ENCODE results near the gene CDK17. TPM values are rescaled to one million over a fixed set of nuclear protein-coding genes. Genes with fewer than 3 reads are reported as not detected.

The CDK17 gene
- total and polyA plus RNA-seq, 10 donors = 12.9 to 108 (median 66.4) TPM

DNA sequence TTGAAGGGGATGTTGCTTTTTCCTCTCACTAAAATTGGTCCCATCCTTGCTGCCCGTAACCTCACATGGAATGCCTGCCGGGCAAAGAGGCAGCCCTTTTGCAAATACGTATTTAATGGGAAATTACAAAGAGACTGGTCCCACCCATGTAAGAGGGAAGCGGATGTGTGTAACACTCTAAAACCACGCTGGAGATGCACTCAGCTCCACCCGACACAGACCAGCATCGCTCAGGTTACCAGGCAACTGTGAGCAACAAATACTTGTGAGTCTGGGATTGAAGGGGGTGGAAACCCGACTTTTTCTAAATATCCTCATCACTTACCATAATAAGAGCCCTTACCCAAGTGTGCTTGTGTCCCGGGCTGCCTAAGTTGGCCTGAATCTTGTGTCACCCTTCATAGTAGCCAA lies 158.4 kb downstream of the CDK17 start:
- Histone ChIP-seq H3K27ac (peak overlapping the region in 7 of 8 donors; percentile 3 to 80 (median 65)), H3K27me3 (replicated peaks in 1 of 7) (no peaks in the 10 kb centered on the region), H3K36me3 (peaks cover under 1 to 38% (median 5%) of the 10 kb centered on the region in 6 donors), H3K4me1 (peaks cover 7 to 85% (median 58%) of the 10 kb centered on the region in 6 donors), H3K9me3 (no peaks in the 10 kb centered on the region), H3K4me3 (peak overlapping the region in 1 of 8 donors; percentile 36)
- 36 to 58% (median 50%) methylated on average over 9 of the region's 9 CpGs for WGBS, 5 donors
- intact Hi-C loops (cut with DNase I; ENCODE audit: low total_unique reads) = no loop called here
- peak; percentile 71 for DNase-seq
- TF ChIP-seq POLR2A (IDR thresholded peaks at IDR 0.05) (no peak), POLR2AphosphoS5 (IDR thresholded peaks at IDR 0.05) (peak in 1 of 3 donors; percentile 40)

DNA sequence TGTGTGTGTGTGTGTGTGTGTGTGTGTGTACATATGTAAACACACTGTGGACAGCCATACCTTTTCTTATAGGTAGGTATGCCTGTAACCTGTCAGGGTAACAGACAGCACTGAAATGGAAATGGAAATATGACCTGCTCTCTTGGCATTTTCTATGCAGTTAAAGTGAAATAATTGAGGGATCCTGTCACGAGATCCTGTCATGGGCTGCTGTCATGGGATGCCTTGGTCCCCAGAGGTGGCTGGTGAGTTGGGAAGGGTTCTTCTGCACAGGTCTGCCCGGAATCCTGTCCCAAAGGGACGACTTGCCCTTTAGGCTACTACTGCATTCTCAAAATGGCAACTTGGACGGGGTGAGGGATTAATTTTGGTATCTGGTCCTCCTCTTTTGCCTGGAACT lies 158.8 kb downstream of the CDK17 start:
- Histone ChIP-seq H3K4me1 (peaks cover 7 to 89% (median 61%) of the 10 kb centered on the region in 6 donors), H3K27me3 (replicated peaks in 1 of 7) (no peaks in the 10 kb centered on the region), H3K9me3 (no peaks in the 10 kb centered on the region), H3K4me3 (peak overlapping the region in 1 of 8 donors; percentile 36), H3K36me3 (peaks cover 0 to 38% (median 2%) of the 10 kb centered on the region in 6 donors), H3K27ac (peak overlapping the region in 6 of 8 donors; percentile 22 to 80 (median 65))
- 73 to 91% (median 86%) methylated on average over 4 of the region's 4 CpGs for WGBS, 5 donors
- TF ChIP-seq, protein P1, sequence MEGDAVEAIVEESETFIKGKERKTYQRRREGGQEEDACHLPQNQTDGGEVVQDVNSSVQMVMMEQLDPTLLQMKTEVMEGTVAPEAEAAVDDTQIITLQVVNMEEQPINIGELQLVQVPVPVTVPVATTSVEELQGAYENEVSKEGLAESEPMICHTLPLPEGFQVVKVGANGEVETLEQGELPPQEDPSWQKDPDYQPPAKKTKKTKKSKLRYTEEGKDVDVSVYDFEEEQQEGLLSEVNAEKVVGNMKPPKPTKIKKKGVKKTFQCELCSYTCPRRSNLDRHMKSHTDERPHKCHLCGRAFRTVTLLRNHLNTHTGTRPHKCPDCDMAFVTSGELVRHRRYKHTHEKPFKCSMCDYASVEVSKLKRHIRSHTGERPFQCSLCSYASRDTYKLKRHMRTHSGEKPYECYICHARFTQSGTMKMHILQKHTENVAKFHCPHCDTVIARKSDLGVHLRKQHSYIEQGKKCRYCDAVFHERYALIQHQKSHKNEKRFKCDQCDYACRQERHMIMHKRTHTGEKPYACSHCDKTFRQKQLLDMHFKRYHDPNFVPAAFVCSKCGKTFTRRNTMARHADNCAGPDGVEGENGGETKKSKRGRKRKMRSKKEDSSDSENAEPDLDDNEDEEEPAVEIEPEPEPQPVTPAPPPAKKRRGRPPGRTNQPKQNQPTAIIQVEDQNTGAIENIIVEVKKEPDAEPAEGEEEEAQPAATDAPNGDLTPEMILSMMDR (IDR thresholded peaks at IDR 0.05 in 8 of 11, conservative IDR thresholded peaks at IDR 0.05 in 3 of 11) = no peak
- TF ChIP-seq POLR2AphosphoS5 (IDR thresholded peaks at IDR 0.05) = no peak
- no peak for TF ChIP-seq POLR2A (IDR thresholded peaks at IDR 0.05)
- DNase-seq = peak; percentile 51
- intact Hi-C loops (cut with DNase I; ENCODE audit: low total_unique reads) = no loop called here

DNA sequence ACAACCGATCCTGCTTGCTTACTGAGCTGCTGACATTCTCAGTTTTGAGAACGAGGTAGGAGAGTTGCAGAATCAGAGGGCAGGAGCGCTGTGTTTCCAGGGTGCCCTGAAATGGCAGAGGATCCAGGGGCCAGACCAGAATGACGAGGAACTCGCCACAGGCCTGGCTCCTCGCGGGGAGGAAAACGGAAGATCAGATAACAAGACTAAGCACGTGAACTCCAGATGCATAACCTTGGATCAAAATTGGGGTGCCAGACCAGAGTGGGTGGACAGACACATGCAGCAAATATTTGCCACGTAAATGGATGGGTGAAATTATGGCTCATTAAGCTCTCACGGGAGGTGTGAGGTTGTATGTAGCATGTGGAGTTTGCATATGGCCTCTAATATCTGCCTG lies 159.6 kb downstream of the CDK17 start:
- intact Hi-C loops (cut with DNase I; ENCODE audit: low total_unique reads) = no loop called here
- no peak overlapping the region for H3K4me3 ChIP-seq
- TF ChIP-seq, protein P1 (IDR thresholded peaks at IDR 0.05 in 8 of 11, conservative IDR thresholded peaks at IDR 0.05 in 3 of 11) = no peak
- no peak for TF ChIP-seq POLR2A (IDR thresholded peaks at IDR 0.05)
- H3K4me1 ChIP-seq = peaks cover 7 to 95% (median 67%) of the 10 kb centered on the region in 6 donors
- H3K27ac ChIP-seq = peak overlapping the region in 4 of 8 donors; percentile 11 to 80 (median 60)
- no peaks in the 10 kb centered on the region for H3K9me3 ChIP-seq
- H3K27me3 ChIP-seq (replicated peaks in 1 of 7) = no peaks in the 10 kb centered on the region
- 58 to 72% (median 65%) methylated on average over 11 of the region's 11 CpGs for WGBS, 5 donors
- peak; percentile 46 for DNase-seq
- peaks cover 0 to 38% (median 0%) of the 10 kb centered on the region in 6 donors for H3K36me3 ChIP-seq

DNA sequence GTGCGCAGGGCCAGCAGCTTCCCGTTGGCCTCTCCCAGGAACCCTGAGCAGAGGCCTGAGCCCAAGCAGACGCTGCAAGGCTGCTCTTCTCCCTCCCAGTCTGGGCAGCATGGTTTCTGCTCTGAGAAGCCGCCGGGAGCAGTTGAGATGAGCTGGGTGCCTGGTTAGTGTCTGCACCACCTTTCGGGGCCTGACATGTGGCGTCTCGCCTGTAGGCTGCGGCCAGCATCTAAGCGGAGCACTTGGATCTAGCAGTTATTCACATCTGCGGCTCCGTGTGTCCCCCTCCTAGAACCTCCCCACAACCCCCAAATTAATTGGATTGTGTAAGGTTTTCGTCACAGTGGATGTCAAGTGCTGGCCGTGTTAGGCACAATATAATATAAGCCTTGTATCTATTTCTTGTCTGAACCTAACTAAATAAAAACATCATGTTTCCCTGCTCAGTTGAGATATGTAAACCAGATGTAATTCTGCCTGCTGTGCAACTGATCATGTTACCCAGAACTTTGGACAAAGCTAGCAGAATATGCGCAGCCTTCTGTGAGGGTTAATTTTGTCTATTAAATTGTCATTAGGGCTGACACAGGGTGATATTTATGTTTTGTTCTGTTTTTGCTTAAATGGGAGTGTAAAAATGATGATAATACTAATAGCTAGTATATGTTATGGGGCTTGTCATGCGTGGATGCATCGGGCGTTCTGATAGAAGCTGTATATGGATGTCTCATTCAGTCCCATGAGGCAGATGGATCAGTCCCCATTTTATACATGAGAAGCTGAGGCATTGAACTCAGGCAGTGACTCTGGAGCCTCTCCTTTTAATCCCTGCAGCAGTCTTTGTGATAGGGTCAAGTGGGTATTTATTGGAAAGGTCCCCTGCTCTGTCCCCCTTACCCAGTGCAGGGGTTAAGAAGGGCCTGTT lies 160.3 kb downstream of the CDK17 start:
- intact Hi-C loops (cut with DNase I; ENCODE audit: low total_unique reads) = no loop called here
- TF ChIP-seq POLR2AphosphoS5 (IDR thresholded peaks at IDR 0.05) = peak; percentile 18 to 49 (median 24)
- TF ChIP-seq, protein P1 (IDR thresholded peaks at IDR 0.05 in 8 of 11, conservative IDR thresholded peaks at IDR 0.05 in 3 of 11) = no peak
- Histone ChIP-seq H3K4me1 (peaks cover 7 to 97% (median 74%) of the 10 kb centered on the region in 6 donors), H3K36me3 (peaks cover 0 to 37% (median 0%) of the 10 kb centered on the region in 6 donors), H3K27ac (peak overlapping the region in 4 of 8 donors; percentile 11 to 80 (median 62)), H3K9me3 (no peaks in the 10 kb centered on the region), H3K4me3 (no peak overlapping the region), H3K27me3 (replicated peaks in 1 of 7) (no peaks in the 10 kb centered on the region)
- DNase-seq = peak; percentile 66
- 86 to 91% (median 87%) methylated on average over 11 to 18 of the region's 18 CpGs for WGBS, 5 donors
